Measurements from ENCODE around the gene PTCRA.

Gene PTCRA

DNA sequence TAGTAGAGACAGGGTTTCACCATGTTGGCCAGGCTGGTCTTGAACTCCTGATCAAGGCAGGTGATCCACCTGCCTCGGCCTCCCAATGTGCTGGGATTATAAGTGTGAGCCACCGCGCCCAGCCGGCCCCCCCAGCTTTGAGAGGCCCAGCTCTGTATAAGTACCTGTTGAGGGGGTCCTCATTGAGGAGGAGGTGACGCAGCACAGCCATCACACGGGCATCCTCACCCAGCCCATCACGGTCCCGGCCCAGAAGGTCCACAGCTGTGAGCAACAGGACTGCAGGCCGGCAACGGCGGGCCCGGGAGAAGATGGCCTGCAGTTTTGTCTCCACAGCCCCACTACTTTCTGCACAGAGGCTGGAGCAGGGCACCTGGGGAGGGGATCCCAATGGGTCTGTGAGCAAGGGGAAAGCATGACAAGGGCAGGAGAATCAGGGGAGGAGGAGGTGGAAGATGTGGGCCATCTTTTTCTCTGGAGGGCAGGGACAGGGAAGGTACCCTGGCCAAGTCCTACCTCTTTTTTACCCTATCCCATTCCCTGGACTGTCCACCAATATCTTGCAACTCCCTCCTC lies 52.4 kb downstream of the PTCRA start:
- H3K27me3 ChIP-seq (replicated peaks; ENCODE audit: control insufficient read depth, insufficient read depth, low read length), result no peaks in the 10 kb centered on the region
- TF ChIP-seq, protein P1, sequence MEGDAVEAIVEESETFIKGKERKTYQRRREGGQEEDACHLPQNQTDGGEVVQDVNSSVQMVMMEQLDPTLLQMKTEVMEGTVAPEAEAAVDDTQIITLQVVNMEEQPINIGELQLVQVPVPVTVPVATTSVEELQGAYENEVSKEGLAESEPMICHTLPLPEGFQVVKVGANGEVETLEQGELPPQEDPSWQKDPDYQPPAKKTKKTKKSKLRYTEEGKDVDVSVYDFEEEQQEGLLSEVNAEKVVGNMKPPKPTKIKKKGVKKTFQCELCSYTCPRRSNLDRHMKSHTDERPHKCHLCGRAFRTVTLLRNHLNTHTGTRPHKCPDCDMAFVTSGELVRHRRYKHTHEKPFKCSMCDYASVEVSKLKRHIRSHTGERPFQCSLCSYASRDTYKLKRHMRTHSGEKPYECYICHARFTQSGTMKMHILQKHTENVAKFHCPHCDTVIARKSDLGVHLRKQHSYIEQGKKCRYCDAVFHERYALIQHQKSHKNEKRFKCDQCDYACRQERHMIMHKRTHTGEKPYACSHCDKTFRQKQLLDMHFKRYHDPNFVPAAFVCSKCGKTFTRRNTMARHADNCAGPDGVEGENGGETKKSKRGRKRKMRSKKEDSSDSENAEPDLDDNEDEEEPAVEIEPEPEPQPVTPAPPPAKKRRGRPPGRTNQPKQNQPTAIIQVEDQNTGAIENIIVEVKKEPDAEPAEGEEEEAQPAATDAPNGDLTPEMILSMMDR (IDR thresholded peaks at IDR 0.05; ENCODE audit: insufficient read depth, low read length, poor library complexity, severe bottlenecking), result no peak
- no peak overlapping the region for H3K4me3 ChIP-seq (replicated peaks; ENCODE audit: low read depth, low read length)
- no peak for DNase-seq (ENCODE audit: extremely low read depth, insufficient read length)
- peaks cover 18% of the 10 kb centered on the region for H3K36me3 ChIP-seq (ENCODE audit: control insufficient read depth, insufficient read depth, low read length)

DNA sequence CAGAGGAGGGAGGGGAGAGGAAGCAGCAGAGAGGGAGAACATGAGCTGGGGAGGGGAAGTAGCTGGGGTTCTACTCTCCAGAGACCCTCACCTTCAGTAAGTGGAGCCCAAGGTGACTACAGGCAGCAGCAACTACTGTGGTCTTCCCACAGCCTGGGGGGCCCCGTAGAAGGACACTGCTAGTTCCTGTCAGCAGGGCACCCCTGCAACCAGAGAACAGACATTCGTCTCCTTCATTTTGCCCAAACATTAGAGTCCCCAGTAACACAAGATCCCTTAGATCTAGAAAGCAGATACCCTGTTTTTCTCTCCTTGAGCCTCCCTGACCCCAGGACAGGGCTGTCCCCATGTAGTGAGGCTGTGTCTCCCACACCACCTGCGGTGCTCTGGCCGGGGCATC lies 52.9 kb downstream of the PTCRA start:
- Histone ChIP-seq H3K4me3 (replicated peaks; ENCODE audit: low read depth, low read length) (no peak overlapping the region), H3K36me3 (ENCODE audit: control insufficient read depth, insufficient read depth, low read length) (peaks cover 16% of the 10 kb centered on the region), H3K27me3 (replicated peaks; ENCODE audit: control insufficient read depth, insufficient read depth, low read length) (no peaks in the 10 kb centered on the region)
- no peak for DNase-seq (ENCODE audit: extremely low read depth, insufficient read length)
- TF ChIP-seq, protein P1 (IDR thresholded peaks at IDR 0.05; ENCODE audit: insufficient read depth, low read length, poor library complexity, severe bottlenecking), result no peak

DNA sequence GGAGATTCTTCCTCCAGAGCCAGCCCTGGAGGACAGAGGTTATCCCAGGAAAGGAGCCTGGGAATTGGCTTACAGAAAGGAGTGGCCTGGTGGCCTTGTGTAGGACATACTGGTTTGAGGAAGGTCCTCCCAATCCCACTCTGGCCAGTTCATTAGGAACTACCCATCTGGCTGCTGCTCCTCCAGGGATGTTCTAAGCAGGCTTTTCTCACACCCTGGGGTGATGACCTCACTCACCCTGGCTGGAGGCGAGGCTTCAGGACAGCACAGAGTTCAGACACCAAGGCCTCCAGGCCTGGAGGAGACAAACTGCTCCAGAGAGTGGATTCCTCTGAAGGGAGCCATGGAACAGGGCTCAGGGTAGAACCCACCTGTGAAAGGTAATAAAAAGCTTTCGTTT lies 53.6 kb downstream of the PTCRA start:
- no peaks in the 10 kb centered on the region for H3K27me3 ChIP-seq (replicated peaks; ENCODE audit: control insufficient read depth, insufficient read depth, low read length)
- no peak overlapping the region for H3K4me3 ChIP-seq (replicated peaks; ENCODE audit: low read depth, low read length)
- DNase-seq (ENCODE audit: extremely low read depth, insufficient read length), result no peak
- TF ChIP-seq, protein P1 (IDR thresholded peaks at IDR 0.05; ENCODE audit: insufficient read depth, low read length, poor library complexity, severe bottlenecking), result no peak
- peaks cover 12% of the 10 kb centered on the region for H3K36me3 ChIP-seq (ENCODE audit: control insufficient read depth, insufficient read depth, low read length)

- no peak for DNase-seq (ENCODE audit: extremely low read depth, insufficient read length)
Observed at GRCh38 chr6:42969934-42970333, 54.1 kb downstream of the PTCRA start.

DNA sequence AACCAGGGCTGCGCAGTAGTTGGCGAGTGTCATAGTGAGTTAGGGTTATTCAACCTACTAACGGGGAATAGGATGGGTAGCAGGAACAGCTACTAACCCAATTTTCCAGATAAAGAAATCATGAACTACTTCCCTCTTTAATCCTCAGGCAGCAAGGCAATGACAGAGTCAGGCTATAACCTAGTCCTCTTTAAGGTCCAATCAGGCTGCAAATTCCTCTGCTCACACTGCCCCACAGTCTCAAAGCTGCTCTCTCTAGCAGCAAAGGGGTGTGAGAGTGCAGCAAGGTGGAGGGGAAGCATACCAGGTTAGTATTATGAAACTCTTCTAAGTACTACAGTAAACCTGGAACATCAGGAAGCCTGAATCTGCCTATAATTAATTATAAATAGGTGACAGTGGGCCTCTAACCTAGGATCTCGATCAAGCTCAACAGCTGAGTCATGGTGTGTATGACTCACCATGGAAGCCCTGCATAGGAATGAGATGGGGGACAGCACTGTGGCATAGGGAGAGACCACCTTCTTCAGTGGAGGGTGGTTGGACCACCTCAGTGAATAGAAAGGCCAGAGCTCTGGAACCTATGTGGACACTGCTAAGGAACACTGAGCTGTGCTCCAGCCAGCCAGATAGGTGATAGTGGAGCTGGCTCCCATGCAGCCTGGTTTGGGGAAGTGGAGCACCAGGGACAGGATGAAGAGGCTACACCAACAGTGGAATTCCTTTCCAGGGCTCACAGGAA lies 55.2 kb downstream of the PTCRA start:
- no peak for DNase-seq (ENCODE audit: extremely low read depth, insufficient read length)
- TF ChIP-seq, protein P1 (IDR thresholded peaks at IDR 0.05; ENCODE audit: insufficient read depth, low read length, poor library complexity, severe bottlenecking), result no peak
- Histone ChIP-seq H3K36me3 (ENCODE audit: control insufficient read depth, insufficient read depth, low read length) (peaks cover 11% of the 10 kb centered on the region), H3K4me3 (replicated peaks; ENCODE audit: low read depth, low read length) (no peak overlapping the region), H3K27me3 (replicated peaks; ENCODE audit: control insufficient read depth, insufficient read depth, low read length) (no peaks in the 10 kb centered on the region)

More at GRCh38 chr6:42969934-42970333, 54.1 kb downstream of the PTCRA start:
- no peak overlapping the region for H3K4me3 ChIP-seq (replicated peaks; ENCODE audit: low read depth, low read length)
- peaks cover 11% of the 10 kb centered on the region for H3K36me3 ChIP-seq (ENCODE audit: control insufficient read depth, insufficient read depth, low read length)
- TF ChIP-seq, protein P1 (IDR thresholded peaks at IDR 0.05; ENCODE audit: insufficient read depth, low read length, poor library complexity, severe bottlenecking), result no peak
- H3K27me3 ChIP-seq (replicated peaks; ENCODE audit: control insufficient read depth, insufficient read depth, low read length), result no peaks in the 10 kb centered on the region

Measured in GM06990 (cell line).